HG03378 (cell line): ENCODE results near the gene ZNF335.
"Not testable (repeated sequence)": the region's sequence is repeated elsewhere in the genome, so short reads cannot be mapped to it uniquely, and the experiment has no call there.

ENCODE experiments used
- ATAC-seq: cut with Tn5 transposase; IDR thresholded peaks from one replicate; pipeline ENCODE4 v1.9.1; 2021; ENCODE audit warnings: mild to moderate bottlenecking, moderate library complexity; ENCODE audit not compliant: unreplicated experiment

Gene ZNF335

GRCh38 chr20:45911486-45912343 lies 60.3 kb downstream of the ZNF335 start, which contains the start of gene PLTP:
TSS of gene PLTP (minus strand) at chr20:45912155. CDS start at chr20:45911452, 703 bp downstream.
- ATAC-seq, result no peak

- peak; percentile 88 for ATAC-seq
Observed at GRCh38 chr20:45910670-45911485, 61.1 kb downstream of the ZNF335 start.

DNA sequence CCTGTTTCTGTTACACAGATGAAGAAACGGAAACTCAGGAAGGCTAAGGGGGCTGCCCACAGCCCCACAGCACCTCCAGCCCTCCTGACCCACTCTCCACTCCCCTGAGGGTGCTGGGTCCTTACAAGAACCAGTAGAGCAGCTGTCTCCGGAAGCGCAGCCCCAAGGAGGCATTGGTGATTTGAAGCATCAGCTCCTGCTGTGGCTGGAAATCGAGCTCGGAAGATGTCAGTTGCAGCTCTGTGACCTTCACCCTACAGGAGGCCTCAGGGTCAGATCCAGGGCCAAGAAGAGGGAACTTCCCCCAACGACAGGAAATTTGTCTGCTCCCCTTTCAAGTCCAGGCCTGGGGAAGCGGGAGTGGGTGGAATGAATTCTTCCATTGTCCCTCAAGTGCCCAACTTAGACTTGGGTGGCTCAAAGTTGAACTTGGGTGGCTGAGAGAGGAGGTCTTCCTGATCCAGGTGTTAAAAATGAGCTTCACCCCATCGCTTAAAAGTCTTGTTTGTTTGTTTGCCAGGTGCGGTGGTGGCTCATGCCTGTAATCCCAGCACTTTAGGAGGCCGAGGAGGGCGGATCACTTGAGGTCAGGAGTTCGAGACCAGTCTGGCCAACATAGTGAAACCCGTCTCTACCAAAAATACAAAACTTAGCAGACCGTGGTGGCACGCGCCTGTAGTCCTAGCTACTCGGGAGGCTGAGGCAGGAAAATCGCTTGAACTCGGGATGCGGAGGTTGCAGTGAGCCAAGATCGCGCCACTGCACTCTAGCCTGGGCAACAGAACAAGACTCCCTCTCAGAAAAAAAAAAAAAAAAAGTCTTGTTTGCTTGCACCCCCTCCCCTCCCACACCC lies 62.0 kb downstream of the ZNF335 start:
- no peak for ATAC-seq

DNA sequence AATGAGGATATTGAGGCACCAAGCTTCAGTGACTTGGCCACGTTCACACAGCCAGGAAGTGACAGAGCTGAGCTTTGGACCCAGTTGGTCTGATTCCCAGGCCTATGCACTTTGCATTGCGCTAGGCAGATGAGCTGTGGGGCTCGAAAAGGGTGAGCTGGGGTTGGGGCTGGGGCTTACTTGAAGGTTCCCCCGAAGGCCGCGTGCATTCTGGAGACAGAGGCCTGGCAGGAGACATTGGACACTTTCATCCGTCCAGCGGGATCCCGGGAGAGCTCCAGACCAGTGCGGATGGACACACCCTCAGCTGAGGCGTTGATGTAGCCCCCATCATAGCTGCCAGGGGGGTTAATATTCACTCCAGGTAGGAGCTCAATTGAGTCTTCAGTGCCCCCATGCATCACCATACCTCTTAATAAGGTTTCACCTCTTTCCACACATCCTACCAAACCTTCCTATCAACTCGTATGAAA lies 62.6 kb downstream of the ZNF335 start:
- ATAC-seq, result no peak

DNA sequence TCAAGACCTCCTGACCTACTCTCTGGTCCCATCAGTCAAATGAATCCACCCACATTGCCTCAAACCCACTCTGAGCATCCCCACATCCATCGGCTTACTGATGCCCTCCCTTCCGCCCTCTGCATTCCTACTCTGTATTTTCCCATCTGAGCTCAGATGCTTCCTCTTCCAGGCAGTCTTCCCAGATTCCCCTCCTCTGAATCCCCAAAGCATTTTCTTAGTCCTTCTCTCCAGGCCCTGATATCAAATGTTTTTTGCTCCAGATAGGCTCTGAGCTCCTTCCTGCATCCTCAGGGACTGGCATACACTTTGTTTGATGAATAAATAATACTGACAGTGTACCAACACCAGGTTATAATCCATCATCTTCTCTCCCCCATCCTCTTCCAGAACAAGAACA lies 63.9 kb downstream of the ZNF335 start:
- ATAC-seq, result no peak

DNA sequence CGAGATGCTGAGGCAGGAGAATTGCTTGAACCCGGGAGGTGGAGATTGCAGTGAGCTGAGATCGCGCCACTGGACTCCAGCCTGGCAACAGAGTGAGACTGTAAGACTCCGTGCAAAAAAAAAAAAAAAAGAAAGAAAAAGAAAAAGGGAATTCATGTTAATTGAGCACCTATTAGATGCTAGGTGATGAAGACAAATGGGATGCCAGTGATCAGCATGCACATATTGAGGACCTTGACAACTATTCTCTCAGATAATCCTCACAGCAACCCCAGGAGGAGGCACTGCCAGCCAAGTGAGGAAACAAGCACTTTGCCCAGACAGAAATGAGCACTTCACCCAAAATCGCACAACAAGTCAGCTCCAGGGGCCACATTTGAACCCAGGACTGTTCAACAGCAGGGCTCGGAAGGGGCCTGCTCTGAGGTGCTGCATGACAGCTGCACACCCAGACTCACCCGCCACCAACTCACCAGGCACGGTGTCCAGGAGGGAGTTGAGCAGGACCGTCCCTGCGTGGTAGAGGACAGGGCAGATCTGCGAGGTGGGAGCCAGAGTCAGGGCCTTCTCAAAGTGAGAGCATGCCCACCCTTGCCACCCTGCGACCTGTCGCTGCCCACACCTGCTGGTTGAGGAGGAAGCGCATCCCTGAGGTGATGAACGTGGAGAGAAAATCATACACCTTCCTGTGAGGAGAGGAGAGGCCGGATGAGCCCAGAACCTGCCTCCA lies 64.6 kb downstream of the ZNF335 start:
- ATAC-seq, result no peak

- ATAC-seq, result no peak
Observed at GRCh38 chr20:45905505-45906079, 66.4 kb downstream of the ZNF335 start.

DNA sequence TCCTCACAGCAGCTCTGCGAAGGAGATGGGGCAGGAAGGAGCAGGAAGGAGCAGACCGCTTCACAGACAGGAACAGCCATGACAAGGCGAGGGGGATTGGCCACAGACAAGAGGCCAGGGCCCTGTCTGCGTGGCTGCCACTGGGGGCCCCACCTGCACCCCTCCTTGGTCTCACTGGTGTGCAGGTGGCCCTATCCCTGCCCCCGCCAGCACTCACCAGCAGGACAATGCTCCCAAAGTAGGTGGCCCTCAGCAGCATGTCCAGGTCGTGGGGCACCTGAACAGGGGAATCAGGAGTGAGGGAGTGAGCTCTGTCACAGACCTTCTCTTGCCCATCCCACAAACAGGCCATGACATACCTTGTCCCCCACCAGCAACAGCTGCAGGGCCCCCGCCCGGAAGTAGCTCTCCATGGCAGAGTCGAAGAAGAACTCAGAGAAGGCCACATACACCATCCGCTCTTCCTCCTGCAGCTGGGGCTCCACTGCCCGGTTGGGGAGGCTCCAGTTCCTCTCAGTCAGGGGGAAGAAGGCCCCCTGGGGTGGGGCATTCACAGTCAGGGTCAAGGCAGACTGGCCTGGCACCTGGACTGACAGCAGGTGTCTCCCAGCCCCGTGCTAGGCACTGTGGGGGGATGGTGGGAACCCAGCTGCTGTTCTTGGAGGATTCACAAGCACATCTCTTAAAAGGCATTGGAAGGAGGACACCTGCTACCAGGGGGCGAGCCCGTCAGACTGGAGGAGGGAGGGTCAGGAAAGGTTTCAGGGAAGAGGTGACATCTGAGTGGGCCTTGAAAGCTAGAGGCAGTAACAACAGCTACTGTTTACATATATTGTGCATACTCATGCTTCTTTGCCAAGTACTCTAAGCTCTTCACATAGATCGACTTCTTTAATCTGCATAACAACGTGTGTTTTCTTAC lies 67.2 kb downstream of the ZNF335 start:
- ATAC-seq, result no peak

- no peak for ATAC-seq
Observed at GRCh38 chr20:45902199-45902701, 69.8 kb downstream of the ZNF335 start.

GRCh38 chr20:45901332-45901731 lies 70.7 kb downstream of the ZNF335 start:
- not testable (repeated sequence) for ATAC-seq

GRCh38 chr20:45899046-45899835 lies 72.8 kb downstream of the ZNF335 start:
- no peak for ATAC-seq
